Measurements from ENCODE around the gene FBXO31. TPM values are rescaled to one million over a fixed set of nuclear protein-coding genes. Genes with fewer than 3 reads are reported as not detected.

The FBXO31 gene
- total and polyA plus RNA-seq, 2 of the 8 experiments (the other 6 are each of a cell fraction or from before 2014, with no cell fraction given): 8.3 to 21.6 TPM

DNA sequence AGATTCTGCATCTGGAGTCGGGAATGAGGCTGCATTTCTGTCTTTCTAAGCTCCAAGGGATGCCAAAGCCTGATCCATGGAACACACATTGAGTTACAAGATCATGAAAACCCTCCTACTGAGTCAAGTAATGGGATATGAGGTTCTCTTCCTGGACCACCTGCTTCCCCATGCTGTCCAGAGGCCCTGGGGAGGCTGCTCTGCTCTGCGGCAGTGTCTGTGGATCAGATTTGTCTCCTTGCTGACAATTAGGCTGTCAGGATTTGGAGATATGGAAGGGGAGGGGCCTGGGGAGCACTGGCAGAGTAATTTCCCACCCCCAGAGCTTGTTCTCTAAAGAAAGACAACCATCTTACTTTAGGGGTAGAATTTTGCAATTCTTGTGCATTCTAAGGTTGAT is 99.4 kb downstream of the FBXO31 start (continued):
- TF ChIP-seq CHD1 (IDR thresholded peaks at IDR 0.05; ENCODE audit: low read depth, low read length) (no peak), ZNF274 (IDR thresholded peaks at IDR 0.05; ENCODE audit: borderline replicate concordance, extremely low read depth, low read length) (no peak), KDM1A (IDR thresholded peaks at IDR 0.05; ENCODE audit: borderline replicate concordance, low read length) (no peak), CHD2 (IDR thresholded peaks at IDR 0.05; ENCODE audit: low read length) (no peak)
- TF ChIP-seq, protein P1, sequence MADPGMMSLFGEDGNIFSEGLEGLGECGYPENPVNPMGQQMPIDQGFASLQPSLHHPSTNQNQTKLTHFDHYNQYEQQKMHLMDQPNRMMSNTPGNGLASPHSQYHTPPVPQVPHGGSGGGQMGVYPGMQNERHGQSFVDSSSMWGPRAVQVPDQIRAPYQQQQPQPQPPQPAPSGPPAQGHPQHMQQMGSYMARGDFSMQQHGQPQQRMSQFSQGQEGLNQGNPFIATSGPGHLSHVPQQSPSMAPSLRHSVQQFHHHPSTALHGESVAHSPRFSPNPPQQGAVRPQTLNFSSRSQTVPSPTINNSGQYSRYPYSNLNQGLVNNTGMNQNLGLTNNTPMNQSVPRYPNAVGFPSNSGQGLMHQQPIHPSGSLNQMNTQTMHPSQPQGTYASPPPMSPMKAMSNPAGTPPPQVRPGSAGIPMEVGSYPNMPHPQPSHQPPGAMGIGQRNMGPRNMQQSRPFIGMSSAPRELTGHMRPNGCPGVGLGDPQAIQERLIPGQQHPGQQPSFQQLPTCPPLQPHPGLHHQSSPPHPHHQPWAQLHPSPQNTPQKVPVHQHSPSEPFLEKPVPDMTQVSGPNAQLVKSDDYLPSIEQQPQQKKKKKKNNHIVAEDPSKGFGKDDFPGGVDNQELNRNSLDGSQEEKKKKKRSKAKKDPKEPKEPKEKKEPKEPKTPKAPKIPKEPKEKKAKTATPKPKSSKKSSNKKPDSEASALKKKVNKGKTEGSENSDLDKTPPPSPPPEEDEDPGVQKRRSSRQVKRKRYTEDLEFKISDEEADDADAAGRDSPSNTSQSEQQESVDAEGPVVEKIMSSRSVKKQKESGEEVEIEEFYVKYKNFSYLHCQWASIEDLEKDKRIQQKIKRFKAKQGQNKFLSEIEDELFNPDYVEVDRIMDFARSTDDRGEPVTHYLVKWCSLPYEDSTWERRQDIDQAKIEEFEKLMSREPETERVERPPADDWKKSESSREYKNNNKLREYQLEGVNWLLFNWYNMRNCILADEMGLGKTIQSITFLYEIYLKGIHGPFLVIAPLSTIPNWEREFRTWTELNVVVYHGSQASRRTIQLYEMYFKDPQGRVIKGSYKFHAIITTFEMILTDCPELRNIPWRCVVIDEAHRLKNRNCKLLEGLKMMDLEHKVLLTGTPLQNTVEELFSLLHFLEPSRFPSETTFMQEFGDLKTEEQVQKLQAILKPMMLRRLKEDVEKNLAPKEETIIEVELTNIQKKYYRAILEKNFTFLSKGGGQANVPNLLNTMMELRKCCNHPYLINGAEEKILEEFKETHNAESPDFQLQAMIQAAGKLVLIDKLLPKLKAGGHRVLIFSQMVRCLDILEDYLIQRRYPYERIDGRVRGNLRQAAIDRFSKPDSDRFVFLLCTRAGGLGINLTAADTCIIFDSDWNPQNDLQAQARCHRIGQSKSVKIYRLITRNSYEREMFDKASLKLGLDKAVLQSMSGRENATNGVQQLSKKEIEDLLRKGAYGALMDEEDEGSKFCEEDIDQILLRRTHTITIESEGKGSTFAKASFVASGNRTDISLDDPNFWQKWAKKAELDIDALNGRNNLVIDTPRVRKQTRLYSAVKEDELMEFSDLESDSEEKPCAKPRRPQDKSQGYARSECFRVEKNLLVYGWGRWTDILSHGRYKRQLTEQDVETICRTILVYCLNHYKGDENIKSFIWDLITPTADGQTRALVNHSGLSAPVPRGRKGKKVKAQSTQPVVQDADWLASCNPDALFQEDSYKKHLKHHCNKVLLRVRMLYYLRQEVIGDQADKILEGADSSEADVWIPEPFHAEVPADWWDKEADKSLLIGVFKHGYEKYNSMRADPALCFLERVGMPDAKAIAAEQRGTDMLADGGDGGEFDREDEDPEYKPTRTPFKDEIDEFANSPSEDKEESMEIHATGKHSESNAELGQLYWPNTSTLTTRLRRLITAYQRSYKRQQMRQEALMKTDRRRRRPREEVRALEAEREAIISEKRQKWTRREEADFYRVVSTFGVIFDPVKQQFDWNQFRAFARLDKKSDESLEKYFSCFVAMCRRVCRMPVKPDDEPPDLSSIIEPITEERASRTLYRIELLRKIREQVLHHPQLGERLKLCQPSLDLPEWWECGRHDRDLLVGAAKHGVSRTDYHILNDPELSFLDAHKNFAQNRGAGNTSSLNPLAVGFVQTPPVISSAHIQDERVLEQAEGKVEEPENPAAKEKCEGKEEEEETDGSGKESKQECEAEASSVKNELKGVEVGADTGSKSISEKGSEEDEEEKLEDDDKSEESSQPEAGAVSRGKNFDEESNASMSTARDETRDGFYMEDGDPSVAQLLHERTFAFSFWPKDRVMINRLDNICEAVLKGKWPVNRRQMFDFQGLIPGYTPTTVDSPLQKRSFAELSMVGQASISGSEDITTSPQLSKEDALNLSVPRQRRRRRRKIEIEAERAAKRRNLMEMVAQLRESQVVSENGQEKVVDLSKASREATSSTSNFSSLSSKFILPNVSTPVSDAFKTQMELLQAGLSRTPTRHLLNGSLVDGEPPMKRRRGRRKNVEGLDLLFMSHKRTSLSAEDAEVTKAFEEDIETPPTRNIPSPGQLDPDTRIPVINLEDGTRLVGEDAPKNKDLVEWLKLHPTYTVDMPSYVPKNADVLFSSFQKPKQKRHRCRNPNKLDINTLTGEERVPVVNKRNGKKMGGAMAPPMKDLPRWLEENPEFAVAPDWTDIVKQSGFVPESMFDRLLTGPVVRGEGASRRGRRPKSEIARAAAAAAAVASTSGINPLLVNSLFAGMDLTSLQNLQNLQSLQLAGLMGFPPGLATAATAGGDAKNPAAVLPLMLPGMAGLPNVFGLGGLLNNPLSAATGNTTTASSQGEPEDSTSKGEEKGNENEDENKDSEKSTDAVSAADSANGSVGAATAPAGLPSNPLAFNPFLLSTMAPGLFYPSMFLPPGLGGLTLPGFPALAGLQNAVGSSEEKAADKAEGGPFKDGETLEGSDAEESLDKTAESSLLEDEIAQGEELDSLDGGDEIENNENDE (IDR thresholded peaks at IDR 0.05; ENCODE audit: insufficient replicate concordance, low read length): no peak

All from H1 (cell line).